Measurements from ENCODE around the gene B4GAT1. TPM values are rescaled to one million over a fixed set of nuclear protein-coding genes. Genes with fewer than 3 reads are reported as not detected.
A peak's percentile ranks its signal among the peaks of the same experiment; 100 is the strongest.
"Not testable (repeated sequence)": the region's sequence is repeated elsewhere in the genome, so short reads cannot be mapped to it uniquely, and the experiment has no call there.

B4GAT1 gene
- 34.2 and 36.7 TPM in 2 replicates for total RNA-seq

DNA sequence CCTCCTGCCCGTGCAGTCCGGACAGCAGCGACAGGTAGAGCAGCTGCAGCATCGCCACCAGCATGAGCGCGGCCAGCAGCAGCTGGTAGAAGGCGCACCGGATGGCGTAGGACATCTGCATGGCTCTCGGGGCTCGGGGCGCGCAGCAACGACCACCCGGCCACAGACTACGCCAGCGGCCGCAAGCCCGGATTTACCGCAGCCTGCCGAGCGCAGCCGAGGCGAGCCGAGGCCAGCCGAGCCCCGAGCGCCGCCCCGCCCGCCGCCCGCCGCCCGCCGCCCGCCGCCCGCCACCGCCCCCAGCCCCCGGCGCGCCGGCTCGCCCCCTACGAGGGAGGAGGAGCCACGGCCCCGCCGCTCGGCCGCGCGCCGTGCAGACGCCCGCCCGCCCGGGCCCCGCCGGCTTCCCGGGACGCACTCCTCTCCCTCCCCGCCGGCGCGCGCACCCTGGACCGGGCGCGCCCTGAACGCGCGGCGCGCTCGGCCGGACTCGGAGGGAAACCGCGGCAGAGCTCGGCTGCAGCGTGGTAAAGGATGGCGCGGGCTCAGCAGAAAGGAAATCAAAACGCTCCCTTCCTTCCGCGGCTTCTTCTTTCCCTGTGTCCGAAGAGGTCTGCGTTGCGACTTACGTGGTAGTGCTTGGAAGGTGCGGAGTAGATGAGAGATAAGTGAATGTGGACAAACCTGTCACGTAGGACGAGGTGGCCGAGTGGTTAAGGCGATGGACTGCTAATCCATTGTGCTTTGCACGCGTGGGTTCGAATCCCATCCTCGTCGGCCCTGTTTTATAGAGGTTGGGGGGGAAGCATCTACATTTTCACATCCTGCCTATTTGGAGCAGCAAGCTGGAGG lies at the start of gene B4GAT1:
B4GAT1 (minus strand) TSS at position 205 of the 852 bp plus-strand sequence; CDS start at position 121, 84 bp downstream.
- DNase-seq (ENCODE audit: low read depth, low spot score), result peak; percentile 71

- DNase-seq (ENCODE audit: low read depth, low spot score), result no peak
Observed at GRCh38 chr11:66393954-66394353, 46.5 kb upstream of the B4GAT1 start.

DNA sequence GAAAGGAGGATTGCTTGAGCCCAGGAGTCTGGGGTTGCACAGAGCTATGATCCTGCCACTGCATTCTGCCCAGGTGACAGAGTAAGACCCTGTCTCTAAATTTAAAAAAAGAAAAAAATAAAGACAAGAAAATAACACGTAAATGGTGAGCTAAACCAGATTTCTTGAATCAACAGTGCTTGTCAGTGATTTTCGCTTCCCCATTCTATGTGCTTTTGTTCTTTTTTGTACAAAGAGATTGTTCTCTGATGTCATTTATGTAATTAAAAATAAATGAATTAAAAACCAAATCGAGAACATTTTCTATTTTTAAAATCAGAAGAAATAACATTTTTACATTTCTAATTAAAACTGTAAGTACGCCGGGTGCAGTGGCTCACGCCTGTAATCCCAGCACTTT lies 43.9 kb upstream of the B4GAT1 start:
- DNase-seq (ENCODE audit: low read depth, low spot score), result no peak

DNA sequence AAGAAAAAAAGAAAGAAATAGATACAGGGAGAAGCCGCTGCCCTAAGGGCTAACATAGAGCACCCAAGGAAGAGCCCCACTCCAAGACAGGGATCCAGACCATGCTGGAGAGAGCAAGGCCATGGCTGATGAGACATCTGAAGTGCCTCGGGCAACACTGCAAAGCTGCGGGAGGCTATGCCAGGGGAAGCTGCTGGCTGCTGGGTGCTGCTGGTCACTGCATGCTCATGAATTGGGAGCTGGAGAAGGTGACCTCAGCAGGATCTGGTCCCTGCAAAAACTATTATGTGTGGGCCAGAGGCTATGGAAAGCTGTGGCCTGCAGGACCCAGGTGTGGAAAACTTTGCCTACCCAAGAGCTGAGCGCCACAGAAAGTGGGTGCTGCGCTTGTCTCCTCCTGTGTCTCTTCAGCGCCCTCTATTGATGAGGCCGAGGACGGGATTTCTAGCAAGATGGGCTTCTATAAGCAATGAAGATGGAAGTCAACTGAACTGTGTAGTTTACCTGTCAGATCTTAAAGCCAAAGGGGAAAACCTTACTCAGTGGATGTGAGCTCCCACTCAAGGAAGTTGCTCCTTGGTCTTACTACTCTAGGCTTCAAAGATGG lies 41.5 kb upstream of the B4GAT1 start:
- DNase-seq (ENCODE audit: low read depth, low spot score), result no peak

- DNase-seq (ENCODE audit: low read depth, low spot score), result no peak
Observed at GRCh38 chr11:66386171-66387069, 39.0 kb upstream of the B4GAT1 start.

DNA sequence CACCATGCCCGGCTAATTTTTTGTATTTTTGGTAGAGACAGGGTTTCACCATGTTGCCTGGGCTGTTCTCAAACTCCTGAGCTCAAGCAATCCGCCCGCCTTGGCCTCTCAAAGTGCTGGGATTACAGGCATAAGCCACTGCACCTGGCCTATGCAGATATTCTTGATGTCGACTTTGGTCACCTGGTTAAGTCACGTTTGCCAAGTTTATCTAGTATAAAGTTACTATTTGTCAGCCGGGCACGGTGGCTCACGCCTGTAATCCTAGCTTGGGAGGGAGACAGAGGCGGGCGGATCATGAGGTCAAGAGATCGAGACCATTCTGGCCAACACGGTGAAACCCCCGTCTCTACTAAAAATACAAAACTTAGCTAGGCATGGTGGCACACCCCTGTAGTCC lies 36.9 kb upstream of the B4GAT1 start:
- DNase-seq (ENCODE audit: low read depth, low spot score), result not testable (repeated sequence)

GRCh38 chr11:66380264-66380663 lies 32.8 kb upstream of the B4GAT1 start:
- not testable (repeated sequence) for DNase-seq (ENCODE audit: low read depth, low spot score)

- DNase-seq (ENCODE audit: low read depth, low spot score), result not testable (repeated sequence)
Observed at GRCh38 chr11:66373690-66374287, 26.4 kb upstream of the B4GAT1 start.

GRCh38 chr11:66373265-66373664 lies 25.8 kb upstream of the B4GAT1 start:
- no peak for DNase-seq (ENCODE audit: low read depth, low spot score)

DNA sequence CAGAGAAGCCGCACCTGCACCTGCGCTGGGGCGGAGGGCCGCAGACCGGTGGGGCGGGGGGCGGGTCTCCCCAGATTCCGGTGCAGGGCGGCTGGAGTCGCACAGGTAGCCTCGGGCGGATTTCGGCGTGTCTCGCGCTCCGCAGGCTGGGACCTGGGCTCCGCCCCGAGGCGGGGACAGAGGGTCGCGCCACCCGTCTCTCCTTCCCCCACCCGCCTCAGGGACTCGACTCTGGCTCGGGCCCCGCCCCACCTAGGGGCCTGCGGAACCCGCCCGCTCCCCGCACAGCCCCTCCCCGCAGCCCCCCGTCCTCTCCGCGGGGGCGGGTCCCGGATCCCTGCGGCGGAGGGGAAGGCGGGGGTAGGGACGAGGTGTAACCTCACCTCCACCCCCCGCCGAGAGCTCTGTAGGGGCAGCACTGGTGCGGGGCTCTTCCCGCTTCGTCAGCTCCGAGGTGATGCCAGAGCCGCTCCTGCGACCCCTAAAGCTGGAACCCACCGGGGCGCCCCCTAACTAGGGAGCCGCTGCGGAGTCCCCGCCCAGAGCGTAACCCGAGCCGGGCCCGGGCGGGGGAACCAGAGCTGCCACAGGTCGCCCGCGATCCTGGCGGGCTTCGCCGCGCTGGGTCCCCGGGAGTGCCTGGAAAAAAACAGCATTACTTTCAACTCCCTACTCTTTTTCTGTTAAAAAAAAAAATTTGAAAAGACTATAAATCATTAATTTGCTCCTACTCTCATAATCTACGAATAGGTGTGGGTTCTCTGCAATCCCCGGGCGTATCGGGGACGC lies 24.4 kb upstream of the B4GAT1 start, which contains the start of gene SLC29A2:
SLC29A2 (minus strand) TSS at position 134 of the 789 bp plus-strand sequence. CDS start 169 bp downstream, outside the sequence.
- DNase-seq (ENCODE audit: low read depth, low spot score), result no peak

DNA sequence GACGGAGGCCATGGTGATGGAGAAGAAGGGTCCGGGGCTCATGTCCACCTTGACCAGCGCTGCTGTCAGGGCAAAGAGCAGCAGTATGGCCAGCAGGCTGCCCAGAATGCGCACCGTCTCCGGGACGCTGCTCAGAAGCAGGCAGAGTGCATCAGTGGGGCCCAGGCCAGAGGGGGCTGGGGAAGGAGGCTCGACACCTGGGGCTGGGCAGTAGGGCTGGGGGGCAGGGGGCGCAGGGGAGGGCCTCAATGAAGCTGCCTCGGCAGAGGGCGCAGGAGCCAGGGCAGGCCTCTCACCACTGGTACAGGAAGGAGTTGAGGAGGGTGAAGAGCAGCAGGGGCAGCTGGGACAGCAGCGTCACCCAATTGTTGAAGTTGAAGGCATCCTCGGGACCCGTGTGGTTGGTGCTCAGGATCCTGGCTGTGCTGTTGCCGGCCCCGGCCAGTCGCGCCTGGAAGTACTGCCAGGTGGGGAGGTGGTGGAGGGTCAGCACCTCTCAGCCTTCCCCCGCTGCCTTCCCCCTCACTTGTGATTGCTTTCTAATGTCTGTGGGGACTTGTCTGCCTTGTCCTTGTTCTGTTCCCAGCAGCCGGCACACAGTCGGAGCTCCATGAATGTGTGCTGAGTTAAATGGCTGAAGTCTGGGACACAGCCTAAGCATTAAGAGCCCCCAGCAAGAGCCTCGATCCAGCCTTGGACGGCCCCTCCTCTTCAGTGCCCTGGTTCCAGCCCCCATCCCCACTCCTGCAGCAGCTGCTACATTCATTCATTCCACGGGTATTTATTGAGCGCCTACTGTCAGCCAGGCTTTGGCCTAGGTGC lies 21.9 kb upstream of the B4GAT1 start:
- no peak for DNase-seq (ENCODE audit: low read depth, low spot score)

DNA sequence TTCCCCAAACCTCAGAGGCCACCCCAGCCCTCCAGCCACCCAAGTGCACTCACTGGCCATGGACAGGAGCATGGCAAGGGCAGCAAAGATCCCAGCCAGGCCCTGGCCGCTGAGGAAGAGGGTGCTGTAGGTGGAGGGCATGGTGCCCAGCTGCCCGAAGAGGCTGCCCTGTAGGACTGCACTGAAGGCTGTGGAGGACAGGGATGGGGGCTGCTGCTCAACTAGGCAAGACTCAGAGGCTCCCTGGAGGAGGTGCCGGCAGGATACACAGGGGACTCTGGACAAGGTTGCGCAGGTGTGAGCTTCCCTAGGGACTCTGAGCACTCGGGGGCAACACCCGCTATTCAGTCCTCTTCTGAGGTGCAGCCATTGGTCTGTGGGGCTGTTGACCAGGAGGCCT lies 21.1 kb upstream of the B4GAT1 start:
- DNase-seq (ENCODE audit: low read depth, low spot score), result no peak

DNA sequence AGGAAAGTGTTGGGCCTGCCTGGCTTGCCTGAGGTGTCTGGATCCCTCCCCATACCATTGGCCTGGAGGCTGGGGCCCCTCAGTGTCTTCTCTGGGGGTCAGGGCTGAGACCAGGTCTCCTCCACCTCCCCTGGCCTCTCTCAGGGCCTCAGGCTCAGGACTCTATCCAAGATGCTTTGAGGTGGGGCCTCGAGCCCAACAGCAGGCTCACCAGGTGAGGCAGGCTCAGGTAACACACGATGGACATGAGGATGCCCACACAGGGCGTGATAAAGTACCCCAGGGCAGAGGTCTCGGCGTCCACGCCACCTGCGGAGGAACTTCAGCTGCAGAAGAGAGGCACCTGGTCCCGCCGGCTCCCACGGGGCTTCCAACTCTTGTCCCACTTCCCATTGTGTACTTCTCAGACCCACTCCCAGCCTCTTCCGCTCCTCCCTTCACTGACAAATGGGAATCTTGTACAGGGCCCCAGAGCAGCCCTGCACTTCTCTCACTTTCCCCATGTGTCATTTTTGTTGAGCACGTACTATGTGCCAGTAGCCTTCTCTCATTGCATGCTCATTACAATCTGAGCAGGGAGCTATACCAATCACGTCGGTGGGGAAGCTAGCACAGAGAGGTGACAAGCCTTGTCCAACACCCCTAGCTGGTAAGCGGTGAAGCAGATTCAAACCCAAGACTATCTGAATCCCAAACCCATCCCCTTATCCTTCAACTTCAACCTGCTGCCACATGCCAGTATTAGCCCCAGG lies 20.3 kb upstream of the B4GAT1 start:
- no peak for DNase-seq (ENCODE audit: low read depth, low spot score)

DNA sequence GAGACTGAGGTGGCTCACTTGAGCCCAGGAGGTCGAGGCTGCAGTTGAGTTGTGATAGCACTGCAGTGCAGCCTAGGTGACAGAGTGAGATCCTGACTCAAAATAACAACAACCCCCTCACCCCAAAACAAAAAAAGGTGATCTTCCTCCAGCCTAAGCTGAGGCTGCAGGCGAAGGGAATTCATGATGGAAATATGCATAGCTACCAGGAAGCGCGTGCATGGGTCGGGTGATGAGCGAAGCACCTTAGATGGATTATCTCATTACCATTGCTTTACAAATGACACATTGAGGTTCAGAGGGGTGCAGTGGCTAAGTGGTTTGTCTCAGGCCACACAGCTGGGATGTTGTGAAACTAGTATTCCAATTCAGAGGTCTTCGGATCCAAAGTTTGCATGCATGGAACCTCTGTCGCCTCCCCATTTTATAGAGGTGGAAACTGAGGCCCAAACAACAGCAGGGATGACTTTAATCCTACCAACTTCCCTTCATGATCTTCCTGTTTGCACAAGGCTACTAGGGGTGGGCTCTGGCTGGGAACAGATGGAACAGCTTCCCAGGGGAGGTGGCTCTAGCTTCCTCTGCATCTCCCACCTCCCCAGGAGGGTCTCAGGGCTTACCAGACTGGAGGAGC lies 19.5 kb upstream of the B4GAT1 start:
- DNase-seq (ENCODE audit: low read depth, low spot score), result no peak

- no peak for DNase-seq (ENCODE audit: low read depth, low spot score)
Observed at GRCh38 chr11:66365711-66366619, 18.5 kb upstream of the B4GAT1 start.

- DNase-seq (ENCODE audit: low read depth, low spot score), result no peak
Observed at GRCh38 chr11:66365166-66365565, 17.7 kb upstream of the B4GAT1 start.

GRCh38 chr11:66363805-66364535 lies 16.5 kb upstream of the B4GAT1 start:
- DNase-seq (ENCODE audit: low read depth, low spot score), result no peak

Measured in pulmonary artery endothelial cell (primary cell).